ENCODE results near the gene SDCBP2.

GRCh38 chr20:1331801-1332453 lies 3.0 kb upstream of the SDCBP2 start:
- TF ChIP-seq CTCF (IDR thresholded peaks at IDR 0.05), result no peak
- no peak for TF ChIP-seq POLR2A (IDR thresholded peaks at IDR 0.05)
